ENCODE data around the gene YTHDC1. TPM values are rescaled to one million over a fixed set of nuclear protein-coding genes. Genes with fewer than 3 reads are reported as not detected.
A peak's percentile ranks its signal among the peaks of the same experiment; 100 is the strongest.

YTHDC1 gene
- polyA plus RNA-seq, 1 donor from 2014 or later = 139 TPM

GRCh38 chr4:68288393-68288740 is 61.5 kb downstream of the YTHDC1 start:
- H3K9me2 ChIP-seq (ENCODE audit: insufficient read depth, low read length) = no peaks in the 10 kb centered on the region
- H3K79me2 ChIP-seq (replicated peaks; ENCODE audit: insufficient read depth, low read length) = no peaks in the 10 kb centered on the region
- H3F3A ChIP-seq (ENCODE audit: insufficient read depth, low read length, poor library complexity, severe bottlenecking) = no peaks in the 10 kb centered on the region
- no peaks in the 10 kb centered on the region for H4K20me1 ChIP-seq (ENCODE audit: insufficient read depth)
- H3K4me2 ChIP-seq (ENCODE audit: low read length) = no peak overlapping the region
- no peak overlapping the region for H2AFZ ChIP-seq (ENCODE audit: low read depth, low read length)
- no peaks in the 10 kb centered on the region for H3K36me3 ChIP-seq (ENCODE audit: insufficient read depth, low read length)
- no peak overlapping the region for H3K27ac ChIP-seq (ENCODE audit: low read length)
- no peak overlapping the region for H3K9ac ChIP-seq (ENCODE audit: low read length)
- no peaks in the 10 kb centered on the region for H3K9me3 ChIP-seq (ENCODE audit: low read length)
- H3K27me3 ChIP-seq (ENCODE audit: insufficient read depth, low read depth, low read length) = no peaks in the 10 kb centered on the region
- H3K4me3 ChIP-seq (ENCODE audit: low read length) = no peak overlapping the region
- no peak for TF ChIP-seq CTCF (IDR thresholded peaks at IDR 0.05; ENCODE audit: poor library complexity, severe bottlenecking)
- no peak for TF ChIP-seq MXI1 (conservative IDR thresholded peaks at IDR 0.05; ENCODE audit: poor library complexity, severe bottlenecking)
- peak; percentile 61 for TF ChIP-seq POLR2AphosphoS5 (IDR thresholded peaks at IDR 0.05)

- Histone ChIP-seq H3K27ac (ENCODE audit: low read length) (no peak overlapping the region), H3K36me3 (ENCODE audit: insufficient read depth, low read length) (no peaks in the 10 kb centered on the region), H3K9me2 (ENCODE audit: insufficient read depth, low read length) (no peaks in the 10 kb centered on the region), H3F3A (ENCODE audit: insufficient read depth, low read length, poor library complexity, severe bottlenecking) (no peaks in the 10 kb centered on the region), H3K9ac (ENCODE audit: low read length) (no peak overlapping the region), H4K20me1 (ENCODE audit: insufficient read depth) (no peaks in the 10 kb centered on the region), H3K9me3 (ENCODE audit: low read length) (no peaks in the 10 kb centered on the region), H3K27me3 (ENCODE audit: insufficient read depth, low read depth, low read length) (no peaks in the 10 kb centered on the region), H3K4me3 (ENCODE audit: low read length) (no peak overlapping the region), H3K79me2 (replicated peaks; ENCODE audit: insufficient read depth, low read length) (no peaks in the 10 kb centered on the region), H2AFZ (ENCODE audit: low read depth, low read length) (no peak overlapping the region), H3K4me2 (ENCODE audit: low read length) (no peak overlapping the region)
- TF ChIP-seq EZH2 (IDR thresholded peaks at IDR 0.05; ENCODE audit: borderline replicate concordance, insufficient read depth, low read length, poor library complexity, severe bottlenecking) (no peak), POLR2AphosphoS5 (IDR thresholded peaks at IDR 0.05) (no peak), CTCF (IDR thresholded peaks at IDR 0.05; ENCODE audit: poor library complexity, severe bottlenecking) (no peak), SMC3 (conservative IDR thresholded peaks at IDR 0.05; ENCODE audit: poor library complexity) (no peak), EP300 (conservative IDR thresholded peaks at IDR 0.05; ENCODE audit: poor library complexity, severe bottlenecking) (no peak), MXI1 (conservative IDR thresholded peaks at IDR 0.05; ENCODE audit: poor library complexity, severe bottlenecking) (no peak), TAF1 (IDR thresholded peaks at IDR 0.05; ENCODE audit: low read depth) (no peak), RAD21 (conservative IDR thresholded peaks at IDR 0.05) (no peak), REST (IDR thresholded peaks at IDR 0.05; ENCODE audit: borderline replicate concordance) (no peak)
Measured at GRCh38 chr4:68287704-68288392, 62.0 kb downstream of the YTHDC1 start.

All from neural cell (in vitro differentiated cells).